SIG-M5 treated with dmso at 0.1 percent for 504 hours (cell line): ENCODE results near the gene AGPAT2.

Experiments used
- DNase-seq: peaks from one replicate; lab custom pipeline; 2025; ENCODE audit not compliant: unreplicated experiment; lab: John Stamatoyannopoulos, UW

The AGPAT2 gene

DNA sequence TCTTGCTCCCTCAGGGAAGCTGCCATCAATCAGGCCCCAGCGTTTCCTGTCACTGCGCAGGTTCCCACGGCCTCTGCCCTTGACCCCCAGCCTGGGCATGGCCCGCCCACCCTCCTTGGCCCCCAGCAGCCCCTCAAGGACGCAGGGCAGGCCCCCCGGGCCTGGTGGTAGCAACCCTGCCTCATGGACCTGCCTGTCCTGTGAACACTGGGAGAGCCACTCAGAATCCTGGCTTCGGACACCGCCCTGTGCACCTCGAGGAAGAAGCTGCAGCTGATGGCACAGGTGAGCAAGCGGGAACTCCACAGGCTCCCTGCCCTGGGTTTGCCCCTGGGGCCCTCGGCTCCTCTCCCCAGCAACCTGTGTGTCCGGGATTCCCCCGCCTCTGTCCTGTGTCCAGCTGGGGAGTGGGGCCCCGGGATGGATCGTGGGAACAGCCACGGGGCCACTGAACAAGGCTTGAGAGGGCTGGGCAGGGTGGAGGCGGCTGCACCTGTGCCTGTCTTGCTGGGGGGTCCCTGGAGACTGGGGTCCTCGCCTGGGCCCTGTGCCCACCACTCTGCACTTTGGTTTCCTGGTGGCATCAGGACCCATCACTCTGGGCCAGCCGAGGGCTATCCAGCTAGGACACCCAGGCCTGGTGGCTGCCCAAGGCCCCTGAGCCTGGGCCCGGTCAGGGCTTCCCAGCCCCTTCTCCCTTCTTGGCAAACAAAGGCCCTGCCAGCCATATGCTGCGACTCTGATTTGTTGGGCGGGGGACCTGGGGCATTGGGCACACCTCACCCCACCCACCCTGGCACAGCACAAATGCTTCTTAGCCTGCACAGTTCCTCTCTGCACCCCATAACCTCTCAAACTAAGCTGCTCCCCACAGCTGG lies 58.0 kb downstream of the AGPAT2 start:
- DNase-seq, result no peak

DNA sequence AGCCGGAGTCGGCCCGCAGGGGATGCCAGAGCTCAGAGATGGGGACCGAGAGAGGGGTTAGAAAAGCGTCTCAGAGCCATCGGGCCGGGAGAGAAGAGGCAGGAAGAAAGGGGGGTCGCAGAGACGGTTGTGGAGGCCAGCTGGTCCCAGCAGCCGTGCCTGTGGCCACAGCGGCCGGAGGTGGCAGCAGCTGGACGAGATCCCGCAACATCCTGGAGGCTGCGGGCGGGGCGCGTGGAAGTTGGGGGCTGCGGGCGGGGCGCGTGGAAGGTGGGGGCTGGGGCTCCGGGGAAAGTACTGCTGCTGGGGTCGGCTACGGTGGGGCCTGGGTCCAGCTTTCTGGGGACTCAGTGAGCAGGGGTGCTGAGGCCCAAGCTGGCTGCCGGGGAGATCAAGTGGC lies 59.0 kb downstream of the AGPAT2 start:
- no peak for DNase-seq

DNA sequence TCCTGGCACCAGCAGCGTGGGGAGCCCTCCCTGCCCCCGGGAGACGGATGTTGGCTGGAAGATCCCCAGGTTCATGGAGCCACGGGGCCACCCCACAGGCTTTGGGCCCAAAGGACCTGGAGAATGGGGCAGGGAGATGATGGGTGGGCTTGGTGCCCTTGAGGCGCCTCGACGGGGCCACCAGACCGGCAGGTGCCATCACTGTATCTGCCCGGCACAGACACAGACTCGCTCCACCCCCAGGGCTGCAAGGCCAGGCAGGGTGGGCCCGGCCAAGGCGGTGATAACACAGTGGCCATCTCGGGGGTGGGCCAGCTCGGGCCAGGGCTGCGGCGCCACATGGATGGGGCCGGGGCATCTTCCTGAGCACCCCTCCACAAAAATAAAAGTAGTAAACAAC lies 59.6 kb downstream of the AGPAT2 start:
- DNase-seq, result no peak

DNA sequence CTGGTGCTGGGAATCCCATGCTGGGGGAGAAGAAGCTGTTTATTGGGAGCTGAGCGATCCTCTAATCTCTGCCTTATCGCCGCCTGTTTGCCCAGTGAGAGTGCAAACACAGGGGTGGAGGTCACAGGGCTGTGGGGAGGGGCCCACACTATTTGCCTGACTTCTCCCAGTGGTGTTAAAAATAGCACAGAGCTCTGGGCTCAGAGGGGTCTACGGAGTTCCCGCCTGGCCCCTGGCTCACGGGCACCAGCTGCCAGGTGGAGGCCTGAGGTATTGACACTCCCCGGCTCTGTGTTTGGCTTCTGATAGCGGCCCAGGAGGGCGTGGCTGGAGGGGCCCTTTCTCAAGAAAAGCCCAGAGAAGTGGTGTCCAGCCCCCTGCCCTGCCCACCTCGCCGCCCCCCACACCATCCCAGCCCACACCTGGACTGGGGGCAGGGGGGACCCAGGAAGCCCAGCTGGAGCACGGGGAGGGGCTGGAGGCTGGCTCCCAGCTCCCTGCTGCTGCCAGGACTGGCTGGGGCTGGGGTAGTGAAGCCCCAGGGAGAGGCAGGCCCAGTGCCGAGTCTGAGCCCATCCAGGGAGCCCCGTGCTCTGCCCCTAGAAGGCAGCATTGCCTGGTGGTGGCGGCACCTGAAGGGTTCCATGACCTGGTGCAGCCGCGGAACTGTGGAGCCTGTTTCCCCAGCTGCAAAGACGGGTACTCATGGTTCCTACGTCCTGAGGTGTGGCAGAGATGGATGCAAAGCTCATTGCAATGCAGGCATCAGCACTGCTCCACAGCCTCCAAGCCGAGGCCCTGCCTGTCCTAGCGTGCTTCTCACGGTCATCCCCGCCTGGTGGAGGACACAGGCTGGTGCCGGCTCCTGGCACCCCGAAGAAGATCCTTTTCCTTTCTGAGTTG lies 60.3 kb downstream of the AGPAT2 start:
- DNase-seq, result no peak

DNA sequence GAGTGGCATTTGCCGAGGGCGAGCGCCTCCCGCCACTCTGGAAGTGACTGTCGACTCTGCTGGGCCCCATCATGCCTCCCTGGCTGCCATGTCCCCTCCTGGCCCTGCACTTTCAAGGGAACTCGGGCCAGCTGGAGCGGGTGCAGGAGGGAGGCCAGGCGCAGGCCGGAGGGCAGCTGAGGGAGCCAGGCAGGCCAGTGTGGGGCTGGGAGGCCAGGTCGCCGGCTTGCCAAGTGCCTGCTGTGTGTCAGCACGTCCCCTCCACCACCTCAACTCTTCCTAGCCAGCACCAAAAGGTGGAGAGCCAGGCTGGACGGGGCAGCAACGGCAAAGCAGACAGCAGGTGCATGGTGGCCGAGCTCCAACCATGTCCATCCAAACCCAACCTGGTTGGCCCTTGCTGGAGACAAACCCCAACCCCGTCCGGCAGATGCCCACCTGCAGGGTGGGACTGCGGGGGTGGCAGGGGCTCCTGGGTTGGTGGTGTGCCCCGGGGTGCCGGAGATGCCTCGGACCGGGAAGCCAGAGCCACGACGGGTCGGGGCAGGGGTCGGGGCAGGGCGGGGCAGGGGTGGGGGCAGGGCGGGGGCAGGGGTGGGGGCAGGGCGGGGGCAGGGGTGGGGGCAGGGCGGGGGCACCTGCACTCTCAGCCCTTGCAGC lies 61.1 kb downstream of the AGPAT2 start:
- DNase-seq, result no peak

DNA sequence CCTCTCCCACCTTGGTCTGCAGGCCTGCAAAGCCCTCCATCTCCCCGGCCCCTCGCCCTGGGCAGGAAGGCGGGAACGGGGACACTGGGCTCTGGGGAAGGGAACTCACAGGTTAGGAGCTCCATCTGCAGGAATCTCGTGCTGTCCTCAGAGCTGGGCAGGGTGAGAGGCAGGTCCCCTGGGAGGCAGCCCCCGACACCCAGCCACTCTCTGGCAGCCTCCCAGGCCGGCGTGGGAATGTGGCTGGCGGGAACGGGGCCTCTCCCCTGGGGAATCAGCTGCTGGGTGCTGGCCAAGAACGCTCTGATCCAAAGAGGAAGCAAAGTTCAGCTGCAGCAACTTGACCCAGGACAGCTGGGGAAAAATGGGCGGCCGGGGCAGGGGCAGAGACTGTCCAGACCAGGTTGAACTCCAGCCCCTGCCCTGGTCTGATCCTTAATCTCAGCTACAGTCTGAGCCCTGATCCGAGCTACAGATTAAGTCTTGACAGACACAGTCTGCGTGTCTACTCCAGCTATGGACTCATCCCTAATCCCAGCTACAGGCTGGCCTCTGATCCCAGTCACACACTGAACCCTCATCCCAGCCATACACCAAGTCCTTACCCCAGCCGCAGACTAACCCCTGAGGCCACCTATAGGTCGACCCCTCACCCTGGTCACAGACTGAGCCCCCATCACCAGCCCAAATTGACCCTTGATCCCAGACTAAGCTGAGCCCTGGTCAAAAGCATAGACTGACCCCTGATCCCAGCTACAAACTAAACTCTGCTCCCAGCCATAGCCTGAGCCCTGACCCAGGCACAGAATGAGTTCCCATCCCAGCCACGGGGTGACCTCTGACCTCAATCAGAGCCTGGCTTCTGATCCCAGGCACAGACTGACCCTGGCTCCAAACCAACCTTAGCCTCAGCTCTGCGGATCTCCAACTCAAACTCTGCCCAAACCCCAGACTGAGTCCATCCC lies 61.9 kb downstream of the AGPAT2 start:
- no peak for DNase-seq

- no peak for DNase-seq
Observed at GRCh38 chr9:136624184-136624951, 62.9 kb downstream of the AGPAT2 start.

DNA sequence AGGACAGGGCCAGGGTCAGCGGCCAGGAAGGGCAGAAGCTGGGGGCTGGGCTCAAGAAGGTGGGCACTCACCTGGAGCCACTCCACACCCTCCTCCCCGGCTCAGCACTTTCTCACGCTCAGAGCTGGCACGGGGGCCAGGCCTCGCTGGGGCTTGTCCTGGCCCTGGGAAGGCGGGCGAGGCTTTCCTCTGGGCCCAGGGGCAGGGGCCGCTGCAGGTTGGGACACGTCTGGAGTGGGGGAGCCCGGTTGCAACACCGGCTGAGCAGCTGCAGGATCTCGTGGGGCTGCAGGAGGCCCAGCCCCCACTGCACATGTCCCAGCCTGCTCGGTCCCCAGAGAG lies 63.4 kb downstream of the AGPAT2 start:
- DNase-seq, result no peak
